Measurements from ENCODE around the gene MAP1LC3C.
"Not testable (repeated sequence)": the region's sequence is repeated elsewhere in the genome, so short reads cannot be mapped to it uniquely, and the experiment has no call there.

The MAP1LC3C gene

DNA sequence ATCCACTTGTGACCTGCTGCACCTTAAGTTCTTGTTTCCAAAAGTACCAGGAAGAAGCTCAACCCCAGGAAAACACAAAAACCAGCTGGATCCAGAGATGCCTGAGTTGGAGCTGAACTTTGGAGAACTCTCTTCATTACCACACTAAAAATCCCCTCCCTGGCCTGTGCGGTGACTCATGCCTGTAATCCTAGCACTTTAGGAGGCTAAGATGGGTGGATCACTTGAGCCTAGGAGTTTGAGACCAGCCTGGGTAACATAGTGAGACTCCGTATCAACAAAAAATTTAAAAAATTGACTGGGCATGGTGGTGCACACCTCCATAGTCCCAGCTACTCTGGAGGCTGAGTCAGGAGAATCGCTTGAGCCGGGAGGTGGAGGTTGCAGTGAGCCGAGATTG is 6.2 kb downstream of the MAP1LC3C start:
- no peak for DNase-seq (ENCODE audit: low read depth in 1 of 2, low spot score in 1 of 2)

DNA sequence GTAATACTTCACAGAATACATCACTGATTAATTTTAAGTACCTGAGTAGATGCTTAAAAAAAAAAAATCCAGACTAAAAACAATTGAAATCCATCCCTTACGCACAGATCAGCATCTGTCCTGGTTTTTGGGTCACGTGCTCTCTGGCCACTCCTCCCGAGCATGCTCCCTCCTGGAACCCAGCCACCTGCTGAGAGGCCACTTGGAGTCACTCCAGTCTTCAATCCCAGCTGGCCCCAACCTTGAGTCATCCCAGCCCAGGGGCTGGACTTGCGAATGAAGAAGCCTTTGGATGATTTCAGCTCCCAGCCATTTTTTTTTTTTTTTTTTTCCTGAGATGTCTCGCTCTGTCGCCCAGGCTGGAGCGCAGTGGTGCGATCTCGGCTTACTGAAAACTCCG is 8.9 kb downstream of the MAP1LC3C start:
- no peak for DNase-seq (ENCODE audit: low read depth in 1 of 2, low spot score in 1 of 2)

DNA sequence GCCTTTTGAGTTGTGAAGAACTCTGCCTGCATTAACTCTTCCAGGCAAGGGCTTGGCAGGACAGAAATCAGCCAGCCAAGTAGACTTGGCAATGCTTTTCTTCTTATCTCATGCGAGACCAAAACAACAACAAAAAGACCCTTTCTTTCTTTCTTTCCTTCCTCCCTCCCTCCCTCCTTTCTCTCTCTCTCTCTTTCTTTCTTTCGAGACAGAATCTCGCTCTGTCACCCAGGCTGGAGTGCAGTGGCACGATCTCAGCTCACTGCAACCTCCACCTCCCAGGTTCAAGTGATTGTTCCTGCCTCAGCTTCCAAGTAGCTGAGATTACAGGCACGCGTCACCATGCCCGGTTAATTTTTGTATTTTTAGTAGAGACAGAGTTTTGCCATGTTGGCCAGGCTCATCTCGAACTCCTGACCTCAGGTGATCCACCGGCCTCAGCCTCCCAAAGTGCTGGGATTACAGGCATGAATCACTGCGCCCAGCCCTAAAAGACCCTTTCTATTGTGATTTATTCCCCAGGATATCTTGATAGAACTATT is 10.4 kb downstream of the MAP1LC3C start:
- not testable (repeated sequence) for DNase-seq (ENCODE audit: low read depth in 1 of 2, low spot score in 1 of 2)

DNA sequence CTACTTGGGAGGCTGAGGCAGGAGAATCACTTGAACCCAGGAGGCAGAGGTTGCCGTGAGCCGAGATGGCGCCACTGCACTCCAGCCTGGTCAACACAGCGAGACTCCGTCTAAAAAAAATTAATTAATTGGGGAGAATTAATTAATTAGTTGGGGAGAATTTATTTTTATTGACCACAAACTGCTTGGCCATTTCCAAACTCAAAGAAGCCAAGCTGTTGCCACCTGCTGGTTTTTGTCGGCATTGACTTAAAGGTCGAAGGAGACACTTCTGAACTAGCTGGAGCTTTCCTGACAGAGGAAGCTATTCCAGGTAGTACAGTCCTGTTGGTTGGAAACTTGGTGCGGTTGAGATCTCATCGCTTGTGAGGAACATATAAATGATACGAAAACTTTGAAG is 13.1 kb downstream of the MAP1LC3C start:
- DNase-seq (ENCODE audit: low read depth in 1 of 2, low spot score in 1 of 2), result no peak

DNA sequence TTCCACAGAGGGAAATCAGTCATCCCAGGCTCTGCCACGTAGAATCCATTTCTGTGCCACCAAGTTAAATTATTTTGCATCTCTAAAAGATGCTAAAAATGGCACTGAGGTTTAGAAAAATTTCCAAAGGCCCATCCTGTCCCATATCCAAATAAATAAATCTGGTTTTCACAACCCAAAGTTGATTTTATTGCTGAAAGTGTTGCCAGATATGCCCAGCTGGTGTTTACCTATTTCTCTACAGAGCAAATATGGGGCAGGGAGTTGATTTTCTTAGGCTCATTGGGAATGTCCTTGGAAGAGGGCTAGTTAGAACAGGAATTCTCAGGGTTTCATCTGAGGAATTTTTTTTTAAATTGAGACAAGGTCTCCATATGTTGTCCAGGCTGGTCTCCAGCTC is 19.0 kb downstream of the MAP1LC3C start:
- DNase-seq (ENCODE audit: low read depth in 1 of 2, low spot score in 1 of 2), result no peak

DNA sequence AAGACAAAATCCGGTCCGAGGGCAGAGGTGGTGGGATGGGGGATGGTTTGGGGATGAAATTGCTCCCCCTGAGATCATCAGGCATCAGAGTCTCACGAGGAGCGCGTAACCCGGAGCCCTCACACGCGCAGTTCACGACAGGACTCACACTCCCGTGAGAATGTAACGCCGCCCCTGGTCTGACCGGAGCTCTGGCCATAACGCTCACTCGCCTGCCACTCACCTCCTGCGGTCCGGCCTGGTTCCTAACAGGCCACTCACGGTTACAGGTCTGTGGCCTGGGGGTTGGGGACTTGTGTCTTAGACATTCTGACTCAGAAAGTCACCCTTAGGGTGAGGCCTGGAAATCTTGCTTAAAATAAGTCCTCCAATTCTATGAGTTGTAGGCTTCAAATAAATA is 19.8 kb downstream of the MAP1LC3C start:
- DNase-seq (ENCODE audit: low read depth in 1 of 2, low spot score in 1 of 2), result no peak

DNA sequence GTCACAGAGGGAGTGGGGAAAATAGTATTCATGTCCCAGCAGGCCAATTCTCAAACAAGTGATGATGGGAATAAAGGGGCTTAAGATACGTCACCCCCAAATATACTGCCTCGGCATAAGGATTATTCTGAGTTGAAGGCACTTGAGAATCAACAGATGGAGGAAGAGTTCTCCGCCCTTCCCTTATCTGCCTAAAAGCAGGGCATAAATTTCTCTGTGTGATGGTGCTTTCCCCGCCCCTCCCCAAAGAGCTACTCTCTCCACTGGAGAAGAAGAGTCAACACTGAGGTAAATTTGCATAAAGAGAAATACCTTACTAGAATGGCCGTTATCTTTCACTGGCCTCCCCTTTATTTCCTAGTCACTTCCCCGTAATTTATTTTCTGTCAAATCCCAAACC is 22.7 kb downstream of the MAP1LC3C start:
- no peak for DNase-seq (ENCODE audit: low read depth in 1 of 2, low spot score in 1 of 2)

DNA sequence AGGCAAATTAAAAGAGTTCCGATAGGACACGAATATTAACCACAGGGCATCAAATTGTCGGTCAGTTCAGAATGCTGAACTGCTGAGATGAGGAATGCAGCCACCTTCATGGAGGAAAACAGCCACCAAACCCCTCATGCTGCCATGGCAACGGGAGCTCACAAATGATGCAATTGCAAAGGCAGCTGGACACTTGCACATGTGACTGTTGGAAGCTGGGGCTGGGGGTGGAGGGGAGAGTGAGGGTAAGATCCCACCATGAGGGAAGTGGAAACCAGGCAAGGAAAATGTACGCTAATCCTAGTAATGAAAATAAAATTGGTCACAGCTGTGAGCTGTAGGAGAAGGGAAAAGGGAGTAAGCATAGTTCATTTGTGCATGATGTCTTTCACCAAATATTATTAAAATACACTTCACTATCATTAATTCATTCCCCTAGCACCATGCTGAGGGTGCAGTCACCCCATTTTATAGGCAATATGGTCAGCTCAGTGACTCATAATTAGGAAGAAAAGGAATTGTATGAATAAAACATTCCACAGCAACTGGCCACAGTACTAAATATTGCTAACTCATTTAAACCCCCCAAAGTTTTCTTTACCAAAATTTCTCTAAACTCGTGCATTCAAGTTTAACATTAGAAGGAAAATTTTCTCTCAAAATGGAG is 26.1 kb downstream of the MAP1LC3C start:
- DNase-seq (ENCODE audit: low read depth in 1 of 2, low spot score in 1 of 2), result no peak

DNA sequence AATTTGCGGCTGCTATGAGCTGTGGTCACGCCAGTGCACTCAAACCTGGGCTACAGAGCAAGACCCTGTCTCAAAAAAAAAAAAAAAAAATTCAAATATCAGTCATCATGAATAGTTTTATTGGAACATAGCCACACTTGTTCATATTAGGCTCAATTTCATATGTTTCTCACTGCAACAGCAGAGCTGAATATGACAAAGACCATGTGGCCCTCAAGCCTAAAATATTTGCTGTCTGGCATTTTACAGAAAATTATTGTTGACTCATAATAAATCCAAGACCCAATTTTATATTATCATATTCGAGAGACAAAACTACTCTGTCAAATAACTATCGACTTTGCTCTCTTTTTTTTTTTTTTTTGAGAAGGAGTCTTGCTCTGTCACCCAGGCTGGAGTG is 30.3 kb downstream of the MAP1LC3C start:
- DNase-seq (ENCODE audit: low read depth in 1 of 2, low spot score in 1 of 2), result no peak

DNA sequence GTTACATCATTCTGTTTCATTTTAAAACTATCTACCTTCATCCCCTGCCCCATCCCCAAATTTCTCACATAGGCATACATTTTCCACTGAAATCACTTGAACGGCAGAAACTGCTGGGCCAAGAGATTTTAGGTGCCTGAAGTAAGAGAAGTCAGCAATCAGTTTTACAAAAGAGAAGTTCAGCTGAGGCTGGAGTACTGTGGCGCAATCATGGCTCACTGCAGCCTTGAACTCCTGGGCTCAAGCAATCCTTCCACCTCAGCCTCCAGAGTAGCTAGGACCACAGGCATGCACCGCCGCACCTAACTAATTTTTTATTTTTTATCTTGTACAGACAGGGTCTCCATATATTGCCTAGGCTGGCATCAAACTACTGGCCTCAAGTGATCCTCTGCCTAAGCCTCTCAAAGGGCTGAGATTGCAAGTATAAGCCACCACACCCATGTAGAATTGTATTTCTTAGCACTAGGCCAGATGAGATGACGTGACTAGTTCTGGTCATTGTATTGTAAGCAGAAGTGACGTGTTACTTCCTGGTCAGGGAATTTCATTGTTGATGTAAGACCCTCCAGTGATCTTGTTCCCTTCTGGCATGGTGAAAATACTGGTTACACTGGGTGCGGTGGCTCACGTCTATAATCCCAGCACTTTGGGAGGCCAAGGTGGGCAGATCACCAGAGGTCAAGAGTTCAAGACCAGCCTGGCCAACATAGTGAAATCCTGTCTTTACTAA is 34.2 kb downstream of the MAP1LC3C start:
- no peak for DNase-seq (ENCODE audit: low read depth in 1 of 2, low spot score in 1 of 2)

DNA sequence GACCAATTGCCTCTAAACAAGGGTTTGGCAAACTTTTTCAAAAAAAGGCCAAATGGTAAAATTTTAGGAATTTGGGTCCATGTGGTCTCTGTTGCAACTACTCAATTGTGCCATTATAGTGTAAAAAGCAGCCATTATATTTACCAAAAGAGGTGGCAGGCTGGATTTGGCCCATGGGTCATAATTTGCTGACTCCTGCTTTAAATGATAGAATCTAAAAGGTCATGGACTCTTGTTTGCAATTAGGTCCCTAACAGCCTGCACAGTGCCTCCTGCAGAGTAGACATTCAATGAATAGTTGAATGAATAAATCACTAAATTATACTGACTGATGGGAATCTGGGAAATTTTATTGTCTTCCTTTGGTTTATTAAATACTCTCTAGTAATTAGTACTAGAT is 35.2 kb downstream of the MAP1LC3C start:
- no peak for DNase-seq (ENCODE audit: low read depth in 1 of 2, low spot score in 1 of 2)

DNA sequence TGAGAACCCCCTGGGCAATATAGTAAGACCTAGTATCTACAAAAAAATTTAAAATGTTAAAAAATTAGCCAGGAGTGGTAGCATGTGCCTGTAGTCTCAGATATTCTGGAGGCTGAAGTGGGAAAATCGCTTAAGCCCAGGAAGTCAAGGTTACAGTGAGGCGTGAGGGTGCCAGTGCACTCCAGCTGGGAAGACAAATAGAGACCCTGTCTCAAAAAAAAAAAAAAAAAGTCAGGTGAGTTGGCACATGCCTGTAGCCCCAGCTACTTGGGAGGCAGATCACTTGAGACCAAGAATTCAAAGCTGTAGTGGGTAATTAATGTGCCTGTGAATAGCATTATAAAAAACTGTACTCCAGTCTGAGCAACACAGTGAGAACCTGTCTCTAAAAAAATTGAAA is 36.7 kb downstream of the MAP1LC3C start:
- DNase-seq (ENCODE audit: low read depth in 1 of 2, low spot score in 1 of 2), result no peak

DNA sequence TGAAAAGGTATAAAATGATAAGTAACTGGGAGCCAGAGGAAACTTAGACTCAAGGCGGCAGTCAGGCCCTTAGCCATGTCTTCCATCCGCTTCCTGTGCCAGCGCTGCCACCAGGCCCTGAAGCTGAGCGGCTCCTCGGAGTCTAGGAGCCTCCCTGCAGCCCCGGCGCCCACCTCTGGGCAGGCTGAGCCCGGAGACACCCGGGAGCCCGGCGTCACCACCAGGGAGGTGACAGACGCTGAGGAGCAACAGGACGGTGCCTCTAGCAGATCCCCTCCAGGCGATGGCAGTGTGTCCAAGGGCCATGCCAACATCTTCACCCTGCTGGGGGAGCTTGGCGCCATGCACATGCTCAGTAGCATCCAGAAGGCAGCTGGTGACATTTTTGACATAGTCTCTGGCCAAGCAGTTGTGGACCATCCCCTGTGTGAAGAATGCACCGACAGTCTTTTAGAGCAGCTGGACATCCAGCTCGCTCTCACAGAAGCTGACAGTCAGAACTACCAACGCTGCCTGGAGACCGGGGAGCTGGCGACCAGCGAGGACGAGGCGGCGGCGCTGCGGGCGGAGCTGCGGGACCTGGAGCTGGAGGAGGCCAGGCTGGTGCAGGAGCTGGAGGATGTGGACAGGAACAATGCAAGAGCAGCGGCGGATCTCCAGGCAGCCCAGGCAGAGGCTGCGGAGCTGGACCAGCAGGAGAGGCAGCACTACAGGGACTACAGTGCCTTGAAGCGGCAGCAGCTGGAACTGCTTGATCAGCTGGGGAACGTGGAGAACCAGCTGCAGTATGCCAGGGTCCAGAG is 41.0 kb downstream of the MAP1LC3C start, which contains the start of gene BECN2:
Gene BECN2, plus strand, starts transcription at position 76 of the 803 bp plus-strand sequence. Its CDS starts 0 bp downstream, at position 76.
- DNase-seq (ENCODE audit: low read depth in 1 of 2, low spot score in 1 of 2), result no peak

DNA sequence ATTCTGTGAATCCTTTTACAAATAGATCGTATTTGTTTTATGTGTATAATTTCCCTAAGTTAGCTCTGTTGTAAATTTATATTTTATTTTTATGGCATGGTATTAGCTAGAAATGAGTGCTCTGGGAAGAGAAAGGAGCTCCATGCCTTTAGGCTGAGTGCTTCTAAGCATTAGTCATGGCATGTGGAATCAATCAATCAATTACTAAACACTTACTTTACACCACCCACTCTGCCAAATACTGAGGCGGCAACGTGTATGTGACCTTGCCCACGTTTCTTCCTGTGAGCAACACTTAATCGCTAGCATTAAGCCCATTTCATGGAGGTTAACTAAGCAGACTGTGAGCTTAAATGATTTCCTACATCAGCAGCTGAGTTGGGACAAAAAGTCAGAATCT is 48.5 kb downstream of the MAP1LC3C start:
- no peak for DNase-seq (ENCODE audit: low read depth in 1 of 2, low spot score in 1 of 2)

DNA sequence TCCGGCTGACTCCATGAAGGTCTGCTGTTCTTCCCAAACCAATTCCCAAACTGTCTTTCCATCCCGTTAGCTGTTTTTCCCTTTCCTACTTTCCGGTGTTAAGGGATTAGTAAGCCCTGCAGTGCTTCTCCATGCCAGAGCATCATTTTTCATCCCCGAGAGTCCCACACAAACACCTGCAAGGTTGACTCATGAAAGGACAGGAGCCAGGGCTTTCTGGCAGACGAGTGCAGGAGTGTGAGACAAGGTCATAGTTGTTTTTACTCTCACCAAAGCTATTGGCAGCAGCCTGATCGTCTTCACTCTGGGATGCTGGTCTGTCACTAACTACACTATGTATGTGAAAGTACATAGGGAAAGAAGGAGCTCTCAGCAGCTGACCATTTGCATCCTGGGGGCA is 51.5 kb downstream of the MAP1LC3C start:
- DNase-seq (ENCODE audit: low read depth in 1 of 2, low spot score in 1 of 2), result no peak

Data from activated T-helper 1 cell treated with anti-CD3 and anti-CD28 coated beads, Interleukin-2, amount 50 U/mL, for 16 hours (primary cell).